OCI-LY7 (cell line): Measurements from ENCODE around the gene PKN2.

Source experiments
- CTCF ChIP-seq: fragments of 200-600 bp; sonication (generic); conservative IDR thresholded peaks from 2 replicates; pipeline ENCODE4 v1.5.1; 2014; ENCODE audit warnings: mild to moderate bottlenecking, antibody characterized with exemption, low read length, moderate library complexity, mixed read lengths
- EZH2phosphoT487 ChIP-seq: fragments of 200-600 bp; sonication (generic); IDR thresholded peaks from 2 replicates; pipeline ENCODE4 v1.6.1; 2018; ENCODE audit warnings: low read depth, borderline replicate concordance, mild to moderate bottlenecking, mixed run types, antibody characterized with exemption, low read length, moderate library complexity, mixed read lengths

GRCh38 chr1:88768816-88769215, 84.7 kb downstream of the PKN2 start:
- no peak for TF ChIP-seq CTCF
- TF ChIP-seq EZH2phosphoT487 = no peak
